GM21526 (cell line): Measurements from ENCODE around the gene CRYAB.
"Not testable (repeated sequence)": the region's sequence is repeated elsewhere in the genome, so short reads cannot be mapped to it uniquely, and the experiment has no call there.

Source experiments
- ATAC-seq: cut with Tn5 transposase; IDR thresholded peaks from one replicate; pipeline ENCODE4 v1.9.1; 2021; ENCODE audit warnings: moderate library complexity; ENCODE audit not compliant: unreplicated experiment, low FRiP score

The CRYAB gene

DNA sequence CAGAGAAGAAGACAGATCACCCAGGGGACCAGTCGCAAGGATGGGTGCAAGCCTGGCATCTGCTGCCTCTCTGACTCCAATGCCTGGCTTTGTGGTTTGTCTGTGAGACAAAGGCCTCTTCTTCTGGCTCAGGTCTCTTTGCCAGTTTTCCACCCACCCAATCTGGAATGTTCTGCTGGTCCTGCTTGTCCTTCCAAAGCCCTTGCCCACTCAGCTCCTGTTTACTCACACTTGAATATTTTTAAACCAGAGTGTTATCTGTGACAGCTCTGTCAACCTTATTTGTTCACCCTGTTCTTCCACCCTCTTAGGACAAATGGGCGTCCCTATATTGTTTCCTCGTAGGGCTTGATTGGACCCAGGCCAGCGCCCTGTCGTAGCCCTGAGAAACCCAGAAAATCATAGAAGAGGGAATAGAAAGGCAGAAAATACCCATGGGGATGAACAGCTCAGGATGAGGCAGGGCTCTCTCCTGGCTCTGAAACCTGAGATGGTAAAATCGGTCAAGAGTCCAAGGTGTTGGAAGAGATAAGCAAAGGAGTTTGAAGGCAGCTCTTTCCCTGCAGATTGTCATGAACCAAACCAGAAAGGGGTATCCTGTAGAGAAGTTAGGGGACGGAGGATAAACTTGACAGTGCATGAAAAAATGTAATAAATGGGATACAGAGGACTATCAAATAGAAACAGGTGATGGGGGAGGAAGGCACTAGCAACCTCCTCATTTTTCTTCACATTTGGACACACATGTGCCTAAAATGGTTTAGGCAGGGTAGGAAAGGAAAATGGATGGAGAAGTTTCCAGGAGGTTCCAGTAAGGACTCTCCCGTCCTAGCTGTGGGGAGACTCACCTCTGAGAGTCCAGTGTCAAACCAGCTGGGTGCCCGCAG is 651 bp downstream of the CRYAB start:
- no peak for ATAC-seq

DNA sequence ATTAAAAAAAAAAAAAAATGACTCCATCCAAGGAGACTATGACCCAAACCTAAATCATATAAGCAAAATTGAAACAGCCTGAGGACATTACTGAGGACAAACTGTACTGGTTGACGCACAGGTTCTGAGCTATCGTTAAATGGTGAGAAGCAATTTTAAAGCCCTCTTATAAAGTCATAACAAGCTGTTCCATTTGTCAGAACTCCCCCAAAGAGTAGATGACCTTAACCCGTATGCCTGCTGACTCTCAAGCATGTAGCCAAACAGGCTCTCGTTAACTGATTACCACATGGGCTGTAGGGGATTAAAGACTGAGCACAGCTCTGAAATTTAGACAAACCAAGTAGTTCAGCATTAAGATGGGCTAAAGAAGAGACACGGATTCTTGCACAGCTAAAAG is 2.2 kb downstream of the CRYAB start:
- no peak for ATAC-seq

DNA sequence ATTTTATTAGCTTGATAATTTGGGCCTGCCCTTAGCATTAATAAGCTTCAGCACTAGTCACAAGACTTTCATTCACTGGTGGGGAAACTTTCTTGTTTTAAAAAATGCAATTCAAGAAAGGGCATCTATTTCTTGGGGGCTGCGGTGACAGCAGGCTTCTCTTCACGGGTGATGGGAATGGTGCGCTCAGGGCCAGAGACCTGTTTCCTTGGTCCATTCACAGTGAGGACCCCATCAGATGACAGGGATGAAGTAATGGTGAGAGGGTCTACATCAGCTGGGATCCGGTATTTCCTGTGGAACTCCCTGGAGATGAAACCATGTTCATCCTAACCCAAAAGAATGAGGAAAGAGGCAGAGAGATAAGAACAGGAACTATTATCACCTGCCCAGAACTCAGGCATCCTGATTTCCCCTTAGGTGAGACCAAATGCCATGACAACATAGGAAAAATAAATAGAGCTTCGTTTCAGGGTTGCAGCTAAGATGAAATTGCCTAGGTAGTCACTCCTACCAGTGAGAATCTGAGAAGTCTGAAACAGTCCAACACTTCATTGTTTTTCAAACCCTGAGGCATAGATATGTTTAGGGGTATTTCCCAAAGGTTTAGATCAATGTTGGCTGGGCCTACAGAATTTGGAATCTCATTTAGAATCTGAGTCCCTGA is 2.8 kb downstream of the CRYAB start:
- no peak for ATAC-seq

DNA sequence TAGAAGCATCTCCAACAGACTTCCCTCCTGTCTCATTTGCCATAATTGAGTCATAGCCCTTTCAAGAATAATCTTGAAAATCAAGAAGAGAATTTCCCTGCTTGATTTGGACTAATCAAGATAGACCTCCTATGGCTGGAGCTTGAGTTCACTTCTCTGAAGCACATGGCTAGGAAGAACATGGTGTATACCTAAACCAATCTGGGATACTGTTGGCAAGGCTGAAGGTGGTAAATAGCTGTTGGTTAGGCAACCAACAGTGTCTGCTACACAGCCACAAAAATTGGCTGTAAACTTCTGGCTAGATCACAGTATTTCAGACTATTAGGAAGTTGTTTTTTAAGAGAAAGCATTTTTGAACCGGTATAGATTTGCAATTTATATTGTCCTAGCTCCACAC is 4.9 kb downstream of the CRYAB start:
- ATAC-seq = no peak

DNA sequence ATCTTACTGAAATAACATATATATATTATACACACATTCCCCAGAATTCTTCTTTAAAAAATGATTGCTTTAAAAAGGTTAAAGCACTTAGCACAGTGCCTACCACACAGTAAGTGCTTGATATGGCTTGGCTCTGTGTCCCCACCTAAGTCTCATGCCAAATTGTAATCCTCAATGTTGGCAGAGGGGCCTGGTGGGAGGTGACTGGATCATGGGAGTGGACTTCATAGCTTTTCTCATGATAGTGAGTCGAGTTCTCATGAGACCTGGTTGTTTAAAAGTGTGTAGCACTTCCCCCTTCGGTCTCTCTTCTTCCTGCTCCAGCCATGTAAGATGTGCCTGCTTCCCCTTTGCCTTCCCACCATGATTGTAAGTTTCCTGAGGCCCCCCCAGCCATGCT is 6.2 kb downstream of the CRYAB start:
- ATAC-seq = no peak

DNA sequence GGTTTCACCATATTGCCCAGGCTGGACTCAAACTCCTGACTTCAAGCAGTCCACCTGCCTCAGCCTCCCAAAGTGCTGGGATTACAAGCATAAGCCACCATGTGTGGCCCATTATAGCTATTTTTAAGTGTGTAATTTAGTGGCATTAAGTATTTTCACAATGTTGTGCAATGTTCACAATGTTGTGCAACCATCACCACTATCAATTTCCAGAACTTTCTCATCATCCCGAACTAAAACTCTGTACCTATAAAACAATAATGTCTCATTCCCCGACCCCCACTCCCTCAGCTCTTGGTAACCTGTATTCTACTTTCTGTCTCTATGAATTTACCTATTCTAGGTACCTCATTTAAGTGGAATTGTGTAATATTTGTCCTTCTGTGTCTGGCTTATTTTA is 24.7 kb downstream of the CRYAB start:
- ATAC-seq = no peak

DNA sequence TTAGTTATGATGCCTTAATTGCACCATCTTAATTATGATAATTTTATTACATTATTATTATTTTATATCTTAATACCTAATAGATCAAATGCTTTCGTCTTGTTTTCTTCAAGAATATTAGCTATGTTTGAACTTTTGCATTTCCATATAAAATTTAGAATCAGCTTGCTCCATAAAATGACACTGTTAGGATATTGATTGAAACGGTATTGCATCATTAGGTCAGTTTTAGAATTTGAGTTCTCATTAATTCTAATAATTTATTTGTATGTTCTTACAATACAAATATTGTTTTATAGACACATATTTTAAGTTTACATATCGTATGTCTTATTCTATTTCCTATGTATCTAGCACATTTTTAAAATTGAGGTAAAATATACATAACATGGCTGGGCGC is 25.5 kb downstream of the CRYAB start:
- no peak for ATAC-seq

DNA sequence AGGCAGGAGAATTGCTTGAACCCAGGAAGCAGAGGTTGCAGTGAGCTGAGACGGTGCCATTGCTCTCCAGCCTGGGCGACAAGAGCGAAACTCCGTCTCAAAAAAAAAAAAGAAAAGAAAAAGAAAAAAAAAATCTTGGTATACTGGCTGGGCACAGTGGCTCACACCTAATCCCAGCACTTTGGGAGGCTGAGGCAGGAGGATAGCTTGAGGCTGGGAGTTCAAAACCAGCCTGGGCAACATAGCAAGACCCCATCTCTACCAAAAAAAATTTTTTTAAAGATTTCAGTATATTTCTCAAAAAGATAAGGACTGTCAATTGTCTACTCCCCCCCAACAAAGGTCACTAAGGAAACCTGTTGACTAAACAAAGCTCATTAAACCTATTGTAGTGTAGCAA is 26.5 kb downstream of the CRYAB start:
- not testable (repeated sequence) for ATAC-seq

DNA sequence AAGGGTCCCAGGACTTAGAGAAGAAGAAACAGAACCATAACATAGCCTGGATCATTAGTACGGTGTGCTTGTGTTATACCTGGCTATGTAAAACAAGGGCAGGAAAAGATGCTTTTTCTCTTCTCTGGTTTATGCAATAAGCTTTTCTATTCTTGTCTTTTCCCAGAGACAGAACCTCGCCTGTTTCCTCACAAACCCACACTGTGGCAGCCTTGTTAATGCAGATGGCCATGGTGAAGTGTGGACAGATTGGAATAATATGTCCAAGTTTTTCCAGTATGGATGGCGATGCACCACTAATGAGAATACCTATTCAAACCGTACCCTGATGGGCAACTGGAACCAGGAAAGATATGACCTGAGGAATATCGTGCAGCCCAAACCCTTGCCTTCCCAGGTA is 29.4 kb downstream of the CRYAB start:
- no peak for ATAC-seq

DNA sequence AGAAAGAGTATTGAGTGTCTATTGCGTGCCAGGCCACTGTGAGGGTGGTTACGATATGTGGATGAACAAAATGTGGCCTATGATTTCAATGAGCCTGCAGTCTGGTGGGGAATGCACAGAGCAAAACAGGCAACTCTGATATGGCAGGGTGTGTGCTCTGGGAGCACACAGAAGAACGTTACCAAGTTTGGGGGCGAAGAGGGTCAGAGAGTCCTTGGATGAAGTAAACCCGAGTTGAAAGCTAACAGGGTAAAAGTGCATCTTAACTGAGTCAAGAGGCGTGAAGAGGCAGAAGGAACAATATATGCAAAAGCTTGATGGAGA is 32.0 kb downstream of the CRYAB start:
- peak; percentile 5 for ATAC-seq

DNA sequence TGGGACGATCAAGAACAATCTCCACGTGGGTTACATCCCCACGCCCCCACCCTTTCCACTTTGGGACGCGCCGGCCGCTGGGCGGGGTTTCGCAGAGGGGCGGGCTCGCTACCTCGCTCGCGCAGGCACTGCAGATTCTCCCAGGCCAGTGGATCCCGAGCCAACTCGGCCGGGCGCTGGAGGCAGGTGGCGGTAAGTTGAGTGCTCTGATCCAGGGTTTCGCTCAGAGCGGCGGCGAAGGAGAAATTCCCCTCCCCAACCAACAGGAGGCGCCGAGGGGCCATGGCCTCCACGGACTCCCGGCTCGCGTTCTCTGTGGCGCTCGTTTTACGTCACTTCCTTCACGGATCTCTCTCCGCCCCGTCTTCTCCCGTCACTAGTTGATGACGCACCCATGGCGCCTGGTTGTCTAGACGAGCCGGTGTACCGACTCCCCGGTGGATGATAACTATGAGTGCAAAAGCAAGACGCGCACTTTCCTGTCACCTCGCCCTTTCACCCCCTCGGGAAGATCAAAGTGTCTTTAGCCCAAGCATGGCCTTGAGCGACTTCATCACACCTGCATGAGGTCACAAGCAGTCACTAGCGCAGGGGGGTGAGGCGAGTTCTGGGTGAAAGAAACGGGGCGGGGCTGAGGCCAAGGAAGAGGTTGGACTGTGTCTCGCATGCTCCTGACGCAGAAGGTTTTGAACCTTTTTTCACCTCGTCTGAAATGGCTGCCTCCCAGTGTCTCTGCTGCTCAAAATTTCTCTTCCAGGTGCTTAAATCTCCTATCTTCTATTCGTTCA is 32.5 kb downstream of the CRYAB start, which contains the start of the genes CFAP68 and FDXACB1:
CFAP68 (plus strand) TSS at position 693 of the 788 bp plus-strand sequence; CDS start at position 713, 20 bp downstream.
FDXACB1 (minus strand) TSS at position 317 of the 788 bp plus-strand sequence; CDS start at position 284, 33 bp downstream.
- ATAC-seq = peak; percentile 88

DNA sequence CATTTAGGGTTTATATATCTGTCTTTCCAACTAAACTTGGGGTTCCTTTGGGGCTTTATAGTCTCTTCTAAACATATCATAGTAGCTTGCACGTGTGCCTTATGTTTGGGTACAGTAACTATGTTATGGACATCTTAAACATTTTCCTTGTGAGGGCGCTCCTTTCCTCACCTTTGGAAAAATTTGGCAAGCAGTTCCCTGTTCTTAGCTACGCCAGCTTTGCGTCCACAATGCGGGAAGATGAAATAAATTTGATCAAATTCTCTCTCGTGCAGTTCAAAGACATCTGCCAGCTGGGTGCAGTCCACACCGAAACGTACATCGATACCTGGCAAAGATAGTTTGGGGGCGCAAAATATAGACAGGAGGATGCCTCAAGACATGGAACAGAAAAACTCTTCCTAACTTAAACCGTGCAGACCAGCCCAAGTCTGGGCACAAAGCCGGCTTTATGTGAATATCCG is 33.2 kb downstream of the CRYAB start:
- peak; percentile 6 for ATAC-seq

DNA sequence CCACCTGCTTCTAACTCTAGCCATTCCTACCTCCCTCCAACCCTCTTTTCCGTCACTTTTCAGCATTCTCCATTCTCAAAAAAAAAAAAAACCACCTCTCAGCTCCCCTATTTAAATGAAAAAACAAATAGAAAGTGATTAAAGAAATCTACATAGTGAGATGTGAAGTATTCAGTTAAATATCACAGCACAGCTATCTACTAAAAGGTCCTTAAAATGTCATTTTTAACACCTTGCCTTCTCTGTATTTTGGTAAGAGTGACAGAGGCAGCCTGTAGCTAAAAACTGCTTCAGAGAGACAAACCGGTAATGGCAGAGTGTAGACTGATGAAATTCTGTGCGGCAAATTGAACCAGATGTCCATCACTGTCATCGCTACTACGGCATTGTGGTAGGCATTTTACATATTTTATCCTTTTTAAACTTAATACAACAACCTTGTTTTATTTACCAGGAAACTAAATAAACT is 39.8 kb downstream of the CRYAB start:
- ATAC-seq = no peak

DNA sequence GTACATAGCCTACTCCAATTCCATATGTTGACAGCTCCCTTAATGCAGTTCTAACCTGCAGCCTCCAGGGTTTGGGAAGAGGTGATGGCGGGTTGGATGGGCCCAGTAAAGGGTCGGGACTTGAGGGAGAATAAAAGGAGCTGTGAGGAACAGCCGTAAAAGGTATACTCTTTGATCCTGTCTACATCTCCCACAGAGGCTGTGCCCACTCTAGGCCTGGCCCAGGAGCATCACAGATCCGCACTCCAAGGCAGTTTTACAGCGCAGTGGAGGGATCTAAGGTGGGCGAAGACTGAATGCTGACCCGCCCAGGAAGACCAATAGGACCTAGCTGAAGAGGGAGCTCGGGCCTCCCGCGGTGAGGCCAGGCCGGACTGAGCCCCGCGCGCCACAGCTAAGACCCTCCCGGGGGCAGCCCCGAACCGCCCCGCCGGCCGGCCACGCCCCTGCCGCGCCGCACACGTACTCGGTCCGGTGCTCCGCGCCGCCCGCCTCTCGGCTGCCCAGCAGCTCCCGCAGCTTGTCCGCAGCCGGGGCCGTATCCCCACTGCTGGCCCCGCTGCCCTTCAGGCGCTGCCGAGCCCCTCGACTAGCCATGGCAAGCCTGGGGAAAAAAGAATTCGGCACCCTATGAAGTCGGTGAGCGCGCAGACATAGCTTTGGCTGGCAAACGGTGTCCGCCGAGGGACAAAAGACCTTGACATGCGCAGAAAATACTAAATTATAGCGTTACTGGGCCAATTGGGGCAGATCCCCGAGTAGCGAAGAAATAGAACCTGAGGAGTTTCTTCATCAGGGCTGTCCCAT is 40.5 kb downstream of the CRYAB start, which contains the start of gene ALG9:
ALG9 (minus strand) TSS at position 696 of the 807 bp plus-strand sequence; CDS start at position 597, 99 bp downstream.
- peak; percentile 86 for ATAC-seq

DNA sequence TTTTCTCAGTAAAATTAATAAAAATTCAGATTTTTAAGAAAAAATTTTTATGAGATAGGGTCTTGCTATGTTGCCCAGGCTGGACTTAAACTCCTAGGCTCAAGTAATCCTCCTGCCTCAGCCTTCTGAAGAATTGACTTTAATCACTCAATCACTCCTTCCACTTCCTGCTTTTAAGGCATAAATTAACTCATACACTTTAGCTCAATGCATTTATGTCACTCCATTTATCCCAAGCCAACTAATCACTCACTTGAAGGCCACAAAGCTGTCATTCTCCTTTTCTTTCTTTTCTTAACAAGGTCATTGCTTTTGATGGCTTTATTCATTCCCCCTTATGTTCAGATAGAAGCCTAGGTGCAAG is 41.1 kb downstream of the CRYAB start:
- peak; percentile 6 for ATAC-seq

DNA sequence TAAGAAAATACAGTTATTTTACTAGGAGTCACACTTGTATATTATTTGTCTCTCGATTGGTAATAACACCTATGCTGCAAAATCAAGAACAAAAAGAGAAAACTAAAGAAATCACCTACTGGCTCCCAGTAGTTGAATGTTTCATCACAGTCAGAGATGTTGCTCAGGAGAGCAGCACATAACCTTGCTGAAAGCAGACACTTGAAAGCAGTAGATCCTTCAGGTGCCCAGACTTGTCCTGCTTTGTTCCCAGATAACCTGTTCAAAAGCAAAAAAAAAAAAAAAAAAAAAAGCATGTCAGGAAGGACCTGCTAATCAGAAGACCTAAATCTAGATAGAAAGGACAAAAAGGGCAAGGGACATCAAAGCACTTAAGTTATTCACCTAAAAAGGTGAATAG is 41.5 kb downstream of the CRYAB start:
- ATAC-seq = no peak

DNA sequence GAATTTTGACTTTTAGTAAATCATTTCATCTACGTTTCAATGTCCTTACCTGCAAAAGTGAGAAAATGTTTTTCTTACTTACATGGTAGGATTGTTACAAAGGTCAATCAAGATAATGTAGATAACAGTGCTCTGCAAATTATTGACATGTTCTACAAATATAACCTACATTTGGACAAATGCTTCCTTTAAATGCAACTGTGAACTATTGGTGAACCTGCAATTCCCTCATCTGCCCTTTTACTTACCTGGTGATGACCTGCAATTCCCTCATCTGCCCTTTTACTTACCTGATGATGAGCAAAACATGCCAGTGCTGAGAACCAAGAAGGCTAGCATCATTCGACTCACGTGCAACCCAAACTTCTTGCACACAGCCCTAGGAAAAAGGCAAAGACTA is 51.3 kb downstream of the CRYAB start:
- ATAC-seq = no peak
